Liver (tissue), 9 donors: ENCODE measurements around the gene ACOT7. TPM values are rescaled to one million over a fixed set of nuclear protein-coding genes. Genes with fewer than 3 reads are reported as not detected.

ENCODE experiments used
- DNase-seq: peaks from one replicate; pipeline ENCODE4 v3.0.0-alpha.2; 2017; ENCODE audit warnings: low spot score
- H3K27ac ChIP-seq, 2 donors: one replicate each; pipeline ENCODE4 v1.7.0; 2013; ENCODE audit warnings: inconsistent platforms in 2 of 2, low read length in 2 of 2, control low read depth in 1 of 2, low read depth in 1 of 2, mild to moderate bottlenecking in 1 of 2
- H3K27me3 ChIP-seq, 4 donors: one replicate each; pipeline versions ENCODE4 v1.6.1 to v1.7.0; 2013; ENCODE audit warnings: low read length in 3 of 4, inconsistent platforms in 1 of 4, mild to moderate bottlenecking in 1 of 4, moderate library complexity in 1 of 4; ENCODE audit not compliant: control insufficient read depth in 4 of 4, insufficient read depth in 4 of 4
- H3K36me3 ChIP-seq, 4 donors: one replicate each; pipeline versions ENCODE4 v1.6.1 to v1.7.0; 2013; ENCODE audit warnings: low read length in 3 of 4, mild to moderate bottlenecking in 3 of 4, low read depth in 1 of 4, moderate library complexity in 1 of 4; ENCODE audit not compliant: control insufficient read depth in 4 of 4, insufficient read depth in 3 of 4
- H3K4me1 ChIP-seq, 4 donors: one replicate each; pipeline versions ENCODE4 v1.6.1 to v1.7.0; 2013; ENCODE audit warnings: low read length in 3 of 4, mild to moderate bottlenecking in 3 of 4, moderate library complexity in 1 of 4; ENCODE audit not compliant: control insufficient read depth in 4 of 4, insufficient read depth in 4 of 4
- H3K4me3 ChIP-seq, 3 donors: one replicate each; pipeline versions ENCODE4 v1.6.1 to v1.7.0; 2013; ENCODE audit warnings: low read length in 3 of 3, control low read depth in 1 of 3, low read depth in 1 of 3, mild to moderate bottlenecking in 1 of 3
- H3K9ac ChIP-seq, 2 donors: one replicate each; pipeline ENCODE4 v1.7.0; 2013; ENCODE audit warnings: low read length in 2 of 2, mild to moderate bottlenecking in 2 of 2, moderate library complexity in 2 of 2, control low read depth in 1 of 2, low read depth in 1 of 2
- H3K9me3 ChIP-seq, 4 donors: one replicate each; pipeline versions ENCODE4 v1.6.1 to v1.7.0; 2013; ENCODE audit warnings: low read length in 3 of 4; ENCODE audit not compliant: control insufficient read depth in 4 of 4
- EGR1 ChIP-seq, 2 donors: IDR thresholded peaks; 2 replicates each; pipeline ENCODE4 v1.6.1; 2016 to 2018; ENCODE audit warnings: antibody characterized with exemption in 2 of 2, low read depth in 2 of 2
- FOXA1 ChIP-seq: IDR thresholded peaks from 2 replicates; pipeline ENCODE4 v1.6.1; 2016; ENCODE audit warnings: antibody characterized with exemption
- GABPA ChIP-seq, 2 donors: IDR thresholded peaks in 1 of 2; conservative IDR thresholded peaks in 1 of 2; 2 replicates each; pipeline ENCODE4 v1.6.1; 2016; ENCODE audit warnings: antibody characterized with exemption in 2 of 2, mild to moderate bottlenecking in 1 of 2, moderate library complexity in 1 of 2
- HNF4G ChIP-seq: IDR thresholded peaks from 2 replicates; pipeline ENCODE4 v1.6.1; 2016; ENCODE audit warnings: antibody characterized with exemption
- JUND ChIP-seq, 2 donors: IDR thresholded peaks; 2 replicates each; pipeline ENCODE4 v1.6.1; 2016; ENCODE audit warnings: antibody characterized with exemption in 2 of 2
- NR2F2 ChIP-seq: IDR thresholded peaks from 2 replicates; pipeline ENCODE4 v1.6.1; 2016; ENCODE audit warnings: antibody characterized with exemption
- RAD21 ChIP-seq, 2 donors: IDR thresholded peaks; 2 replicates each; pipeline ENCODE4 v1.6.1; 2016; ENCODE audit warnings: antibody characterized with exemption in 2 of 2, mild to moderate bottlenecking in 2 of 2
- RXRA ChIP-seq, 2 donors: IDR thresholded peaks; 2 replicates each; pipeline ENCODE4 v1.6.1; 2017 to 2018; ENCODE audit warnings: antibody characterized with exemption in 2 of 2, mild to moderate bottlenecking in 1 of 2
- SP1 ChIP-seq: IDR thresholded peaks from 2 replicates; pipeline ENCODE4 v1.6.1; 2018; ENCODE audit warnings: antibody characterized with exemption, mild to moderate bottlenecking
- TAF1 ChIP-seq: conservative IDR thresholded peaks from 2 replicates; pipeline ENCODE4 v1.6.1; 2016; ENCODE audit warnings: antibody characterized with exemption, mild to moderate bottlenecking
- WGBS: extraction: QIAGEN DNeasy Blood & Tissue Kit; methylation state at CpG from one replicate; pipeline ENCODE4 v1.1.7; 2013; 5-methylcytosine and 5-hydroxymethylcytosine counted together
- polyA plus RNA-seq, 2 donors: library from polyadenylated mRNA; stranded (reverse) in 1 of 2; unstranded in 1 of 2; fragments of 200-250 nt in 1 of 2; fragments of >200 nt in 1 of 2; fragmentation: Nextera tagmentation in 1 of 2; extraction: Ambion mirVana in 1 of 2; gene quantifications; one replicate each; pipeline versions ENCODE4 v1.2.1 to v1.2.3, GENCODE V29; 2013 to 2015
- total RNA-seq, 2 donors: library from RNA; depleted of rRNA; stranded (reverse); fragments of >200 nt; gene quantifications; one replicate each; pipeline ENCODE4 v1.2.3, GENCODE V29; 2014
- TF ChIP-seq, protein P1 (sequence below): IDR thresholded peaks from 2 replicates; pipeline ENCODE4 v1.6.1; 2016; ENCODE audit warnings: antibody characterized with exemption
- TF ChIP-seq, protein P2 (sequence below): fragments of 150-350 bp; IDR thresholded peaks from 2 replicates; pipeline ENCODE4 v1.5.1; 2017; ENCODE audit warnings: improper control_type of control experiment, low read depth, low read length; ENCODE audit not compliant: missing input control
- TF ChIP-seq, protein P3 (sequence below): IDR thresholded peaks from 2 replicates; pipeline ENCODE4 v1.6.1; 2016; ENCODE audit warnings: antibody characterized with exemption
- TF ChIP-seq, protein P4 (sequence below): IDR thresholded peaks from 2 replicates; pipeline ENCODE4 v1.6.1; 2016; ENCODE audit warnings: antibody characterized with exemption
- donor health status: healthy.
- donor health status: healthy.
- donor health status: healthy.
- donor health status: healthy.
- donor health status: healthy.

Gene ACOT7
- total and polyA plus RNA-seq, 4 donors, result 8.7 to 14.4 (median 10.4) TPM

DNA sequence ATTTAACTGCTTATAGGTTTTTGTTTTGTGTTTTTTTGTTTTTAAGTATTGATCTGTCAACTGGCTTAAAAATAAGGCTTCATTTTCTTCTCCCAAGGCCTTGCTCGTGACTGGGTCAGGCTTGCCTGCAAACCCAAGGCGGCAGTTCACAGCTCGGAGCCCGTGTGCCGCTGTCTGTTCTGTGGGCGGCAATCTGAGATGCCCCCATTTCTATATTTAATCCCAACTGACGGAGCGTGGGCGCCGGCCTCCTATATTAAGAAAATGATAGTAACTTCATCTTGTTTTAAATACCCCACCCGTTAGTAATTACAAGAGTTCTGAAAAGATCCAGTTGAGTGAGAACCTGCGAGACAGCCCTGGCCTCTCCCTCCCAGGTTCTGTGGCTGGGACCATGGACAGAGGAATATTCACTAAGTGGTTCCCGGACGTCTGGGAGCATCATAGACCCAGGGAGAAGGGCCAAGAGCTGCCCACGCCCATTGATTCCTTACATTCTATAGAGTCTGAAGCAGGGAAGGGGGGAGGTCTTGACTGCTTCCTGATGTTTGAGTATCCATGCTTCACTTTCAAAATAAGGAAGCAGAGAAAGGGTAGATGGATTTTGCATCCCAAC is 90.1 kb downstream of the ACOT7 start (continued):
- TF ChIP-seq JUND (IDR thresholded peaks at IDR 0.05) (no peak), NR2F2 (no peak), EGR1 (IDR thresholded peaks at IDR 0.05; ENCODE audit: low read depth in 2 of 2) (no peak), SP1 (no peak), RAD21 (IDR thresholded peaks at IDR 0.05) (no peak)
- TF ChIP-seq, protein P1, sequence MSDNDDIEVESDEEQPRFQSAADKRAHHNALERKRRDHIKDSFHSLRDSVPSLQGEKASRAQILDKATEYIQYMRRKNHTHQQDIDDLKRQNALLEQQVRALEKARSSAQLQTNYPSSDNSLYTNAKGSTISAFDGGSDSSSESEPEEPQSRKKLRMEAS, result no peak

DNA sequence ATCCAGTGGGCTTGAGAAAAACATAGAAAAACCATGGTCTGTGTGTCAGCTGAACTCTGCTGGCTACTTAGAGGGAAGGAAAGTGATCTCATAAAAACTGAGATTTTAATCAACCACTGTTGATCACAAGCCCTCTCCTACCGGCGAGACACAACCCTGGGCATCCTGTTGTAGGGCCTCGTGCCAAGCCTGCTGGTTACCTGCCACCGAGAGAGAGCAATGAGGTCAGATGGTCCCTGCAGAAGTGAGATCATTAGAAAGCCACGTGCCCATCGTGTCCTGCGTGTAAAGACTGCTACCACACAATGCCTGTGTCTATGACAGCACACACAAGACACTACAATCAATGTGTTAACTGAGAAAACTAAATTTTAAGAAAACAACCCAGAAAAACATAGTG is 91.0 kb downstream of the ACOT7 start:
- 47% methylated on average over 7 of the region's 7 CpGs for WGBS

DNA sequence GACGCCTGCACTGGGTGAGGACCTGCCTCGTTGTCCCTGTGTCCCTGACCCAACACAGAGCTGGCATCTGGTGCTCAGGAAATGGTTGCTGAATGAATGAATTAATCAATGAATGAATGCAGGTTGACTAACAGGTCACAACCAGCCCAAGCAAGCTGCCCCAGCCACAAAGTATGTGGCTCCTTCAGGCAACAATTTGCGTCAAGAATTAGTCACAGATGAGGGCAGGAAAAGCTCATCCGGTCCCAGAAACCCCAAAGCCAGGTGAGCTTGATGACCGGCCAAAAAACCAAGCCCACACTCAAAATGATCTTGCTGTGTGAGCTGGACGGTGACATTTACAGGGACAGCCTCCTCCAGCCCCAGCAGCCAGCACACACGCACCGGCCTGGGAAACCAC is 92.0 kb downstream of the ACOT7 start:
- Histone ChIP-seq H3K27ac (no peak overlapping the region), H3K4me3 (no peak overlapping the region), H3K4me1 (no peaks in the 10 kb centered on the region), H3K36me3 (peaks cover 0 to 2% (median under 1%) of the 10 kb centered on the region in 4 donors), H3K9ac (no peak overlapping the region), H3K9me3 (no peaks in the 10 kb centered on the region), H3K27me3 (no peaks in the 10 kb centered on the region)
- 90% methylated on average over 8 of the region's 8 CpGs for WGBS
- TF ChIP-seq FOXA1, result no peak
- no peak for TF ChIP-seq HNF4G
- TF ChIP-seq RAD21 (IDR thresholded peaks at IDR 0.05), result no peak
- no peak for DNase-seq

More for the DNA sequence above, 91.0 kb downstream of the ACOT7 start:
- Histone ChIP-seq H3K27me3 (no peaks in the 10 kb centered on the region), H3K4me1 (no peaks in the 10 kb centered on the region), H3K4me3 (no peak overlapping the region), H3K36me3 (peaks cover 0 to 4% (median under 1%) of the 10 kb centered on the region in 4 donors), H3K9me3 (no peaks in the 10 kb centered on the region), H3K27ac (no peak overlapping the region), H3K9ac (no peak overlapping the region)
- no peak for DNase-seq
- TF ChIP-seq TAF1 (no peak), SP1 (no peak), JUND (IDR thresholded peaks at IDR 0.05) (no peak), RXRA (IDR thresholded peaks at IDR 0.05) (no peak), GABPA (IDR thresholded peaks at IDR 0.05 in 1 of 2, conservative IDR thresholded peaks at IDR 0.05 in 1 of 2) (no peak), EGR1 (IDR thresholded peaks at IDR 0.05; ENCODE audit: low read depth in 2 of 2) (no peak)
- TF ChIP-seq, protein P2, sequence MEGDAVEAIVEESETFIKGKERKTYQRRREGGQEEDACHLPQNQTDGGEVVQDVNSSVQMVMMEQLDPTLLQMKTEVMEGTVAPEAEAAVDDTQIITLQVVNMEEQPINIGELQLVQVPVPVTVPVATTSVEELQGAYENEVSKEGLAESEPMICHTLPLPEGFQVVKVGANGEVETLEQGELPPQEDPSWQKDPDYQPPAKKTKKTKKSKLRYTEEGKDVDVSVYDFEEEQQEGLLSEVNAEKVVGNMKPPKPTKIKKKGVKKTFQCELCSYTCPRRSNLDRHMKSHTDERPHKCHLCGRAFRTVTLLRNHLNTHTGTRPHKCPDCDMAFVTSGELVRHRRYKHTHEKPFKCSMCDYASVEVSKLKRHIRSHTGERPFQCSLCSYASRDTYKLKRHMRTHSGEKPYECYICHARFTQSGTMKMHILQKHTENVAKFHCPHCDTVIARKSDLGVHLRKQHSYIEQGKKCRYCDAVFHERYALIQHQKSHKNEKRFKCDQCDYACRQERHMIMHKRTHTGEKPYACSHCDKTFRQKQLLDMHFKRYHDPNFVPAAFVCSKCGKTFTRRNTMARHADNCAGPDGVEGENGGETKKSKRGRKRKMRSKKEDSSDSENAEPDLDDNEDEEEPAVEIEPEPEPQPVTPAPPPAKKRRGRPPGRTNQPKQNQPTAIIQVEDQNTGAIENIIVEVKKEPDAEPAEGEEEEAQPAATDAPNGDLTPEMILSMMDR, result no peak
- TF ChIP-seq, protein P3, sequence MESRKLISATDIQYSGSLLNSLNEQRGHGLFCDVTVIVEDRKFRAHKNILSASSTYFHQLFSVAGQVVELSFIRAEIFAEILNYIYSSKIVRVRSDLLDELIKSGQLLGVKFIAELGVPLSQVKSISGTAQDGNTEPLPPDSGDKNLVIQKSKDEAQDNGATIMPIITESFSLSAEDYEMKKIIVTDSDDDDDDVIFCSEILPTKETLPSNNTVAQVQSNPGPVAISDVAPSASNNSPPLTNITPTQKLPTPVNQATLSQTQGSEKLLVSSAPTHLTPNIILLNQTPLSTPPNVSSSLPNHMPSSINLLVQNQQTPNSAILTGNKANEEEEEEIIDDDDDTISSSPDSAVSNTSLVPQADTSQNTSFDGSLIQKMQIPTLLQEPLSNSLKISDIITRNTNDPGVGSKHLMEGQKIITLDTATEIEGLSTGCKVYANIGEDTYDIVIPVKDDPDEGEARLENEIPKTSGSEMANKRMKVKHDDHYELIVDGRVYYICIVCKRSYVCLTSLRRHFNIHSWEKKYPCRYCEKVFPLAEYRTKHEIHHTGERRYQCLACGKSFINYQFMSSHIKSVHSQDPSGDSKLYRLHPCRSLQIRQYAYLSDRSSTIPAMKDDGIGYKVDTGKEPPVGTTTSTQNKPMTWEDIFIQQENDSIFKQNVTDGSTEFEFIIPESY, result no peak
- TF ChIP-seq, protein P4, sequence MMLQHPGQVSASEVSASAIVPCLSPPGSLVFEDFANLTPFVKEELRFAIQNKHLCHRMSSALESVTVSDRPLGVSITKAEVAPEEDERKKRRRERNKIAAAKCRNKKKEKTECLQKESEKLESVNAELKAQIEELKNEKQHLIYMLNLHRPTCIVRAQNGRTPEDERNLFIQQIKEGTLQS, result no peak
